PC-9 (cell line): ENCODE measurements around the gene TXNRD1.
A peak's percentile ranks its signal among the peaks of the same experiment; 100 is the strongest.

Source experiments
- EZH2 ChIP-seq: fragments of 200-600 bp; sonication (generic); IDR thresholded peaks from 2 replicates; pipeline ENCODE4 v1.8.0; 2017; ENCODE audit warnings: antibody characterized with exemption, low read depth
- TF ChIP-seq, protein P1 (sequence below): fragments of 200-600 bp; sonication (generic); conservative IDR thresholded peaks from 2 replicates; pipeline ENCODE4 v1.6.1; 2017; ENCODE audit warnings: mixed run types, antibody characterized with exemption, mild to moderate bottlenecking, moderate library complexity

DNA sequence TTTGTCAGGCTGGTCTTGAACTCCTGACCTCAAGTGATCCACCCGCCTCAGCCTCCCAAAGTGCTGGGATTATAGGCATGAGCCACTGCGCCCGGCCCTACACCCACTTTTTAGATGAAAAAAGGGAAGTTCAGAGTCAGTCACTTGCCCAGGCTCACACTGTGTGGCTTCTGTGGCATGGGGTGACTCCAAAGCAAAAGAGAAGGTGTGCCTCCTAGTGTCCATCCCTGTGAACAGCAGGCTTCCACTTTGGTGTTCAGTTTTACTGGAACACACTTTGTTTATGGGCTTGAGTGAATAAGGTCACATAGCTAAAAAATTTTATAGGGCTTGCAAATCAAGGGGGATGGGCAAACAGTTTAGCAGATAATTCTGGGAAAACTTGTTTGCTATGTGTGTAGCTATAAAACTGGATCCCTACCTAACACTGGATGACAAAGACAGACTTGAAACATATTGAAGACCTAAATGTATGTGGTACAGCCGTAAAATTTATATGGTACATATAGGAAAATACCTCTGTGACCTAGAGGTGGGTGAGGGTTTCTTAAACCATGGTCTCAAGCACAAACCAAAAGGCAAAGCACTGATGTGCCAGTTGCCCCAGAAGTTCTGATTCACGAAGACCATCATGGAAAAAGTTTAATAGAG is 142.9 kb downstream of the TXNRD1 start:
- TF ChIP-seq, protein P1, sequence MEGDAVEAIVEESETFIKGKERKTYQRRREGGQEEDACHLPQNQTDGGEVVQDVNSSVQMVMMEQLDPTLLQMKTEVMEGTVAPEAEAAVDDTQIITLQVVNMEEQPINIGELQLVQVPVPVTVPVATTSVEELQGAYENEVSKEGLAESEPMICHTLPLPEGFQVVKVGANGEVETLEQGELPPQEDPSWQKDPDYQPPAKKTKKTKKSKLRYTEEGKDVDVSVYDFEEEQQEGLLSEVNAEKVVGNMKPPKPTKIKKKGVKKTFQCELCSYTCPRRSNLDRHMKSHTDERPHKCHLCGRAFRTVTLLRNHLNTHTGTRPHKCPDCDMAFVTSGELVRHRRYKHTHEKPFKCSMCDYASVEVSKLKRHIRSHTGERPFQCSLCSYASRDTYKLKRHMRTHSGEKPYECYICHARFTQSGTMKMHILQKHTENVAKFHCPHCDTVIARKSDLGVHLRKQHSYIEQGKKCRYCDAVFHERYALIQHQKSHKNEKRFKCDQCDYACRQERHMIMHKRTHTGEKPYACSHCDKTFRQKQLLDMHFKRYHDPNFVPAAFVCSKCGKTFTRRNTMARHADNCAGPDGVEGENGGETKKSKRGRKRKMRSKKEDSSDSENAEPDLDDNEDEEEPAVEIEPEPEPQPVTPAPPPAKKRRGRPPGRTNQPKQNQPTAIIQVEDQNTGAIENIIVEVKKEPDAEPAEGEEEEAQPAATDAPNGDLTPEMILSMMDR = peak; percentile 82
- no peak for TF ChIP-seq EZH2
